GM18519 (cell line): ENCODE measurements around the gene APC2.

Source experiments
- ATAC-seq: cut with Tn5 transposase; IDR thresholded peaks from one replicate; pipeline ENCODE4 v1.9.1; 2021; ENCODE audit warnings: mild to moderate bottlenecking, moderate library complexity; ENCODE audit not compliant: unreplicated experiment, low FRiP score

The APC2 gene

GRCh38 chr19:1446713-1447481 lies 3.0 kb upstream of the APC2 start:
- ATAC-seq: no peak

GRCh38 chr19:1447504-1447903 lies 2.4 kb upstream of the APC2 start:
- ATAC-seq: no peak

- no peak for ATAC-seq
These were observed 2.0 kb upstream of the APC2 start for GRCh38 chr19:1447944-1448343.

- no peak for ATAC-seq
These were observed 1.1 kb downstream of the APC2 start for GRCh38 chr19:1450735-1451731.

GRCh38 chr19:1451916-1452801 lies 2.2 kb downstream of the APC2 start:
- no peak for ATAC-seq

- ATAC-seq: no peak
These were observed 3.0 kb downstream of the APC2 start for GRCh38 chr19:1452802-1453524.

- ATAC-seq: no peak
These were observed 3.8 kb downstream of the APC2 start for GRCh38 chr19:1453525-1454364.

GRCh38 chr19:1455002-1455335 lies 5.0 kb downstream of the APC2 start:
- ATAC-seq: no peak

- no peak for ATAC-seq
These were observed 5.6 kb downstream of the APC2 start for GRCh38 chr19:1455336-1456120.

- no peak for ATAC-seq
These were observed 6.4 kb downstream of the APC2 start for GRCh38 chr19:1456121-1456900.

GRCh38 chr19:1457031-1457739 lies 7.3 kb downstream of the APC2 start:
- ATAC-seq: no peak

- ATAC-seq: no peak
These were observed 8.0 kb downstream of the APC2 start for GRCh38 chr19:1457892-1458291.

GRCh38 chr19:1459479-1459878 lies 9.6 kb downstream of the APC2 start:
- no peak for ATAC-seq

- no peak for ATAC-seq
These were observed 10.4 kb downstream of the APC2 start for GRCh38 chr19:1460033-1460995.

GRCh38 chr19:1461862-1462261 lies 11.9 kb downstream of the APC2 start:
- ATAC-seq: no peak
